Esophagus muscularis mucosa (tissue), 4 donors: ENCODE measurements around the gene MGLL. TPM values are rescaled to one million over a fixed set of nuclear protein-coding genes. Genes with fewer than 3 reads are reported as not detected.

ENCODE experiments used
- DNase-seq: peaks from one replicate; pipeline ENCODE4 v3.0.0-alpha.2; 2017; ENCODE audit errors: extremely low spot score
- H3K27ac ChIP-seq, 4 donors: fragments of 200-600 bp; sonication (generic); replicated peaks in 1 of 4; 1 replicate in 3 of 4; 2 replicates in 1 of 4; pipeline ENCODE4 v1.5.1; 2016 to 2019; ENCODE audit warnings: mild to moderate bottlenecking in 1 of 4
- H3K27me3 ChIP-seq, 4 donors: fragments of 200-600 bp; sonication (generic); one replicate each; pipeline versions ENCODE4 v1.5.1 to v1.6.0; 2016 to 2019
- H3K36me3 ChIP-seq, 4 donors: fragments of 200-600 bp; sonication (generic); one replicate each; pipeline ENCODE4 v1.5.1; 2016 to 2019
- H3K4me1 ChIP-seq, 4 donors: fragments of 200-600 bp; sonication (generic); one replicate each; pipeline ENCODE4 v1.5.1; 2016 to 2019
- H3K4me3 ChIP-seq, 4 donors: fragments of 200-600 bp; sonication (generic); 1 replicate in 2 of 4; 2 replicates in 2 of 4; pipeline ENCODE4 v1.5.1; 2016 to 2019; ENCODE audit warnings: mild to moderate bottlenecking in 4 of 4, moderate library complexity in 1 of 4
- H3K9me3 ChIP-seq, 4 donors: fragments of 200-600 bp; sonication (generic); 1 replicate in 3 of 4; 2 replicates in 1 of 4; pipeline ENCODE4 v1.5.1; 2016 to 2019
- CTCF ChIP-seq, 3 experiments: fragments of 200-600 bp in 2 of 3; fragments of 450-650 bp in 1 of 3; sonication (generic) in 2 of 3; IDR thresholded peaks; one replicate each; pipeline ENCODE4 v1.5.1; 2017 to 2019; ENCODE audit warnings: antibody characterized with exemption in 3 of 3, mild to moderate bottlenecking in 2 of 3, moderate library complexity in 1 of 3
- EP300 ChIP-seq: sonication (generic); formaldehyde crosslinking; IDR thresholded peaks from one replicate; pipeline ENCODE4 v1.6.1; 2017; ENCODE audit warnings: antibody characterized with exemption
- POLR2A ChIP-seq: fragments of 450-650 bp; IDR thresholded peaks from one replicate; pipeline ENCODE4 v1.6.1; 2017; ENCODE audit warnings: antibody characterized with exemption, moderate library complexity, mild to moderate bottlenecking, low read depth
- POLR2AphosphoS5 ChIP-seq, 2 donors: sonication (generic); formaldehyde crosslinking; IDR thresholded peaks; one replicate each; pipeline ENCODE4 v1.6.1; 2017; ENCODE audit warnings: antibody characterized with exemption in 2 of 2
- WGBS: methylation state at CpG from one replicate; pipeline ENCODE4 v1.1.5; 2018; 5-methylcytosine and 5-hydroxymethylcytosine counted together
- intact Hi-C: fragments of 100-400 bp; cut with DNase I; formaldehyde crosslinking; loops from one replicate; pipeline ENCODE4 v1.15.1; 2023
- total RNA-seq, 4 donors: library from RNA; depleted of rRNA; stranded (reverse); fragments of >200 nt; gene quantifications; one replicate each; pipeline versions ENCODE4 v1.1.0 to v1.2.1, GENCODE V29; 2016

MGLL gene
- total RNA-seq, 4 donors from 2014 or later = 56.5 to 155 (median 80.7) TPM

- no peaks in the 10 kb centered on the region for H3K36me3 ChIP-seq
- no peak overlapping the region for H3K4me3 ChIP-seq
- H3K9me3 ChIP-seq = peaks cover 0 to 14% (median 5%) of the 10 kb centered on the region in 4 donors
- DNase-seq = no peak
- TF ChIP-seq CTCF (IDR thresholded peaks at IDR 0.05) = no peak
- no peak for TF ChIP-seq POLR2AphosphoS5 (IDR thresholded peaks at IDR 0.05)
- no peak for TF ChIP-seq POLR2A
- TF ChIP-seq EP300 = no peak
- 67% methylated on average over 5 of the region's 5 CpGs for WGBS
- no peaks in the 10 kb centered on the region for H3K27me3 ChIP-seq
- intact Hi-C loops = loop anchor here (10.0 kb wide), 1 partner anchor 70 kb away; no protein-coding TSS in a partner anchor
- H3K27ac ChIP-seq = no peak overlapping the region
- H3K4me1 ChIP-seq = peaks cover 59 to 64% (median 60%) of the 10 kb centered on the region in 4 donors
Measured at GRCh38 chr3:127764841-127765362, 57.4 kb downstream of the MGLL start.

- peak overlapping the region in 2 of 4 donors; percentile 47 to 73 for H3K27ac ChIP-seq
- no peaks in the 10 kb centered on the region for H3K36me3 ChIP-seq
- H3K27me3 ChIP-seq = no peaks in the 10 kb centered on the region
- peaks cover 54 to 65% (median 63%) of the 10 kb centered on the region in 4 donors for H3K4me1 ChIP-seq
- no peak for DNase-seq
- intact Hi-C loops = loop anchor here (10.0 kb wide), 1 partner anchor 70 kb away; no protein-coding TSS in a partner anchor
- 82% methylated on average over 8 of the region's 8 CpGs for WGBS
- peaks cover 0 to 14% (median 5%) of the 10 kb centered on the region in 4 donors for H3K9me3 ChIP-seq
- no peak overlapping the region for H3K4me3 ChIP-seq
- no peak for TF ChIP-seq POLR2AphosphoS5 (IDR thresholded peaks at IDR 0.05)
- TF ChIP-seq EP300 = no peak
- no peak for TF ChIP-seq POLR2A
- TF ChIP-seq CTCF (IDR thresholded peaks at IDR 0.05) = no peak
Measured at GRCh38 chr3:127764301-127764700, 58.0 kb downstream of the MGLL start.

GRCh38 chr3:127763816-127764215 lies 58.5 kb downstream of the MGLL start:
- DNase-seq = no peak
- H3K27ac ChIP-seq = peak overlapping the region; percentile 11 to 73 (median 30)
- TF ChIP-seq CTCF (IDR thresholded peaks at IDR 0.05) (no peak), POLR2A (no peak), POLR2AphosphoS5 (IDR thresholded peaks at IDR 0.05) (no peak), EP300 (no peak)
- peaks cover 49 to 64% (median 61%) of the 10 kb centered on the region in 4 donors for H3K4me1 ChIP-seq
- no peak overlapping the region for H3K4me3 ChIP-seq
- no peaks in the 10 kb centered on the region for H3K36me3 ChIP-seq
- intact Hi-C loops = loop anchor here (10.0 kb wide), 1 partner anchor 69 kb away; no protein-coding TSS in a partner anchor
- WGBS = 47% methylated on average over 7 of the region's 7 CpGs
- peaks cover 0 to 14% (median 5%) of the 10 kb centered on the region in 4 donors for H3K9me3 ChIP-seq
- no peaks in the 10 kb centered on the region for H3K27me3 ChIP-seq

GRCh38 chr3:127763337-127763736 lies 59.0 kb downstream of the MGLL start:
- H3K27ac ChIP-seq = peak overlapping the region; percentile 11 to 73 (median 30)
- peaks cover 46 to 59% (median 57%) of the 10 kb centered on the region in 4 donors for H3K4me1 ChIP-seq
- H3K27me3 ChIP-seq = no peaks in the 10 kb centered on the region
- H3K9me3 ChIP-seq = peaks cover 0 to 11% (median 5%) of the 10 kb centered on the region in 4 donors
- H3K4me3 ChIP-seq = no peak overlapping the region
- TF ChIP-seq POLR2A = no peak
- no peak for TF ChIP-seq EP300
- TF ChIP-seq POLR2AphosphoS5 (IDR thresholded peaks at IDR 0.05) = no peak
- no peak for TF ChIP-seq CTCF (IDR thresholded peaks at IDR 0.05)
- intact Hi-C loops = loop anchor here (10.0 kb wide), 1 partner anchor 69 kb away; no protein-coding TSS in a partner anchor
- no peaks in the 10 kb centered on the region for H3K36me3 ChIP-seq
- 82% methylated on average over 6 of the region's 8 CpGs for WGBS
- no peak for DNase-seq

- WGBS = 82% methylated on average over 1 of the region's 1 CpG
- DNase-seq = no peak
Measured at GRCh38 chr3:127762787-127763105, 59.6 kb downstream of the MGLL start.

More at GRCh38 chr3:127762787-127763105, 59.6 kb downstream of the MGLL start:
- Histone ChIP-seq H3K36me3 (no peaks in the 10 kb centered on the region), H3K27me3 (no peaks in the 10 kb centered on the region), H3K27ac (peak overlapping the region; percentile 62 to 78 (median 70)), H3K4me1 (peaks cover 46 to 59% (median 55%) of the 10 kb centered on the region in 4 donors), H3K4me3 (no peak overlapping the region), H3K9me3 (peaks cover 0 to 5% (median 2%) of the 10 kb centered on the region in 4 donors)
- intact Hi-C loops = loop anchor here (10.0 kb wide), 1 partner anchor 68 kb away; no protein-coding TSS in a partner anchor
- no peak for TF ChIP-seq POLR2A
- no peak for TF ChIP-seq EP300
